ENCODE measurements around the gene TMEM147.

TMEM147 gene

DNA sequence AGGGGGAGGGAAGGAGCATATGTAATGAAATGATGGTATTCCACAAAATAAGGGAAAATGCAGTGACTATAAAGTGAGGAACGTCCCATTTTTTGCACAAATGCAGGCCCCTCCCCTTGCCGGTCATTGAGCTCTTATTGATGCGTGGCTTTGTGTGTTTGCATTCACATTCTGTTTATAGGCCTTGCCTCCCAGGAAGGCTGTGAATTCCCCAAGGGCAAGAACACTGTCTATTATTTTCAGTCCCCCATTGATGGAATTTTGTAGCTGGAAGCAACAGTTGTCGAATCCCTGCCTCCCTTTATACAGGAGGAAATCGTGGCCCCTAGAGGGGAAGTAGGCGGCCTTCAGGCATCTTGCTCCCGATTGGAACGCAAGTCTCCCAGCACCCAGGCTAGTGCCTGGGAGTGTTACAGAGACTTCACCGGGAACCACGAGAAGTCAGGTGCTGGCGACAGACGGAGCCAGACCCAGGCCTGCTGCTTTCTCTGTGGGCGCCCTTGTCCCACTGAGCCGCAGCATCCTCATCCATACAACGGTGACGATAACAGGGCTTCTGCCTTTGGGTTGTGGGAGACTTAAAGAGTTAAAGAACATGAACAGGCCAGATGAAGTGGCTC lies 24.2 kb upstream of the TMEM147 start:
- no peak for DNase-seq

DNA sequence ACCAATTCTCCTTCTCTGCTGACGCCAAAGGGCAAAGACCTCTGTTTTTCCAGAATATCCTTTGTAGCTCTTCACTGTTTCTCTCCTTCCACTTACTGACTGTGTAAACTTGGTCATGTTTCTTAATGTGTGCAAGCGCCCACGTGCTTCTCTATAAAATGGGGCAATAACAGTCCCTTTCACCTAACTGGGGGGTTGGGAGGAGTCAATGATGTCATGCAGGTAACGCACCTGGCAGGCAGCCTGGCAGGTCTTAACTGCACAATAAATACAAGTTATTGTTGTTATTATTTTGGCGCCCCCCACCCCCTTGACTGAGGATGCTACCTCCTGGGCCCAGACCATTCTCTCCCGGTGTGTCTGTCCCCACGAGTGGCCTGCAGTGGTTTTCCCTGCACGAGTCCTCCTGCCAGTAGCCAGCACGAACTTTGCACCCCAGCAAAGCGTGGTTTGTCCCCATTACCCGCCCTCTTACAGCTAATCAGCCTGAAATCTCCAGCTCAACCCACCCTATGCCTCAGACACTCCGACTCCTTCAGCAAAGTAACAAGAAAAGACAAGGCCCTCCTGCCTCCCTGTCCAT lies 22.6 kb upstream of the TMEM147 start:
- DNase-seq, result no peak

DNA sequence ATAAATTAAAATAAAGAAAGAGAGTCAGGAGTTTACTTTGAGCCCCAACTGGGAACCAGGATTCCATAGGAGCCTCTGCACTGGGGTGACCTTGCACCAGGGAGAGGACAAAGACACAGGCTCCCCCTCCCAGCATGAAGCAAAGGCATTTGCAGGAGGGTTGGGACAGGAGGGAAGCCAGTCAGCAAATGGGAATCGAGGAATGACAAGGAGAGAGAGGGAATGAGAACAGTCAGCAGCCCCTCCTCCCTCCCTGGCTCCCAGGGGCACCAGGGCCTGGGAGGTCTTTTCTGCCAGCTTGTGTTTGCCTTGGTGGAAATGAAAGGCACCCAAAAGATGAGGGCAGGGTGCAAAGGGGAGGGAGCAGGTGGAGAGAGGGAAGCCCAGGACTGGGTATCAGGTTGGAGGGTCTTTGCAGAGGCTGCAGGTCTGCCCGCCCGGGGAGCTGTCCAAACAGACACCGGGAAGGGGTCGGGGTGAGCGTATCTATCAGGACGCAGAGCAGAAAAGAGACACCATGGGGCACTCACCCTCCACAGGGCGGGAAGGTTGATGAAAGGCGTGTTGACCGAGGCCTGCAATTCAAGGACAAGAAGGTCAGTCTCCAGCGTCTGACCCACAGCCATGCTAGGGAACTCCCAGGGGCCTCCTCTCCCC lies 21.1 kb upstream of the TMEM147 start:
- DNase-seq, result no peak

DNA sequence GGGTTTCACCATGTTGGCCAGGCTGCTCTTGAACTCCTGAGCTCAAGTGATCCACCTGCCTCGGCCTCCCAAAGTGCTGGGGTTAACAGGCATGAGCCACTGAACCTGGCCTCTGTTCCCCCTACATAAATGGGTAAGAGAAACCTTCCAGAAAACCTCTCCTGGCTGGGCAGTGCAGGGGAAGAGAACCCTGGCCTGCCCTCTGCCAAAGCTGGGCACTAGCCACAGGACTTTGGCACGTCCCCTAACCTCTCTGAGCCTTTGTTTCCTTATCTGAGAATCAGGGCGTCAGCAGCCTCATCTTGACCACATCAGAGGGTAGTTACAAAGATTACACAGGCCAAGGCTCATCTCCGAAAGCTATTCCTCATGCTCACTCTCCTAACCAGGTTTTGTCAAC lies 19.6 kb upstream of the TMEM147 start:
- DNase-seq, result no peak

DNA sequence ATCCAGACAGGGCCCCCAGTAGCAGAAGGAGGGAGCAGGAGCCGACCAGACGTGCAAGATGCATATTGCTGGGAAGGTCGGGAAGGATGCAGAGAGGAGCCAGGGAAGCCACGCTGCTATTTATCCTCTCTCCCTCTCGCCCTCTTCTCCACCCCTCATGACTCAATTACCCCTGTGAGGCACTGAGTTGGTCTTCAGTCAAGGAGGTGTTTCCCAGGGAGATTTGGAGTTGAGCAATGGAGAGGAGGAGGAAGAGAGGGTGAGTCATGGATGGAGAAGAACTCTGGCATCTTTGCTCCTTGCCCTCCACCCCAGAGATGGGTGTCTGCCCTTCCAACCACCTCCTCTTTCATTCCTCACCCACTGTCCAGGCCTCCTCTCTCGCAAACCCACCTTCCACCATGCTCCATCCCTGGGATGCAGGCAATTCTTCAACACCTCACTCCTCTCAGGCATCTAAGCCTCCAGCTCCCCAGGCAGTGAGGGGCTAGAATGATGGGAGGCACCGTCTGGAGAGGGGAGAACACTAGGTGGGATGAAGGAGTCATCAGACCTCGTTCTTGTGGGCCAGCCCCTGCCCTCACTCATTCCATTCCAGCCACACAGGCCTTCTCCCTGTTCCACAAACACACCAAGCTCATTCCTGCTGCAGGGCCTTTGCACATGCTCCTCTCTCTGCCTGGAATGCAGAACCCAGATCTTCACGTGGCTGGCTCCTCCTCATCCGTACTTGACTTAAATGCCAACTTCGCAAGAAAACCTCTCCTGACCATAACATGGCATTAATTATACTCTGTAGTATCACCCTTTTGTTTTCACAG lies 17.0 kb upstream of the TMEM147 start, which contains the start of gene SBSN:
Gene SBSN (minus strand): TSS at position 94 of the 821 bp plus-strand sequence. CDS start 30 bp downstream, at position 64.
- DNase-seq, result no peak

DNA sequence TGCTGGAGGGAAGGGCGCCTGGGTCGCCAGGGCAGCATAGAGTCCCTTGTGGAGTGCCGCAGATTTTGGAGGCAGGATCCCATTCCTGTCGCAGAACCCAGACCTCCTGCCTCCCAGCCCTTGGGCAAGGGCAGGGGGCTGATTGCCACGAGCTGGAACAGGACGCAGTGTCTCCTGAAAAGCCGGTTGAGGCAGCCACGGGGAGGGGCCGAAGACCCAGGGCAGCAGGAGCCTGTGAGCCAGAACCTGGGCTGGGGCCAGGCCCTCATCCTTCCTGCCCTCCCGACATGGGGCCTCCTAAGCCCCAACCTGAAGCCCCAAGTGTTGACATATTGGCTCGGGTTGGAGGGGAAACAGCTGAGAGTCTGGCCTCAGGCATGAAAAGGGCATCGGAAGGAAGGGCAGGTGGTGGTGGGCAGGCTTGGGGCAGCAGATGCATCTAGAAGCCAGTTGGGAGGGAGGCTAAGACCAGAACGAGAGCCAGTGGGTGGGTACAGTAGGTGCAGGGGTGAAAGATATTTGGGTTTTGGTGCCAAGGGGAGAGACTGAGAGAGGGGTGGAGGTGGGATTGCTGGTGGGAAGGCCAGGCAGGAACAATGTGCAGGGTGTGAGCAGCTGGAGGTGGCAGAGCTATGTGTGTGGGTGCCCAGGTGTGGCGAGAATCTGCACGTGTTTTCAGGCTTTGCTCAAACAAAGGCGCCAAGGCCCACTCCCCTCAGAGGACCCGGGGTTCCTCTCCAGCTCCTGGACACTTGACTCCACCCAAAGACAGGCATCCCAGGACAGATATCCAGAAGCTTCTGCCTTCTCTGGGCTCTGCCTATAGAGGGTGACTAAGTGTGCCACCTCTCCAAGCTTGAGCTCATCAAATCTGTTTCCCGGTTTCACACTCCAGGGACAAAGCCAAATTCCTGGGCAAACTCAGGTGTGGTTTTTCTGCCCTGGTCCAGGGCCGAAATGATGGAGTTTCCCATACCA lies 15.9 kb upstream of the TMEM147 start:
- no peak for DNase-seq

DNA sequence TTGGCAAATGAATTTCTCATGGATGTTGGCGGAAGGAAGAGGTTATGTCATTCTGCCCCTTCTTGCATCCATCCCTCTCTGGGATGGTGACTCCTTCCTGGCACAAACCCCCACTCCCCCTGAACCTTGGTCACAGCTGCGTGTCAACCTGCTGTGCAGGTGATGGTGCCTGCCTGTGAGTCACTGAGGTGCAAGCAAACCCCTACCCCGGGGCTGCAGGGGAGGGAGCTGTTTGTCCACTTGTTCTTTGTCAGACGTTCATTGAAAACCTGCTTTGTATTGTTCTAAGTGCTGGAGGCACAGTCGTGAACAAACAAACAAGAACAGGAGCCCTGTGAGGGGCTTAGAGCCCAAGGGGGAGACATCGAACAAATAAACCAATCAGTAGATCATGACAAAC lies 14.1 kb upstream of the TMEM147 start:
- DNase-seq, result no peak

DNA sequence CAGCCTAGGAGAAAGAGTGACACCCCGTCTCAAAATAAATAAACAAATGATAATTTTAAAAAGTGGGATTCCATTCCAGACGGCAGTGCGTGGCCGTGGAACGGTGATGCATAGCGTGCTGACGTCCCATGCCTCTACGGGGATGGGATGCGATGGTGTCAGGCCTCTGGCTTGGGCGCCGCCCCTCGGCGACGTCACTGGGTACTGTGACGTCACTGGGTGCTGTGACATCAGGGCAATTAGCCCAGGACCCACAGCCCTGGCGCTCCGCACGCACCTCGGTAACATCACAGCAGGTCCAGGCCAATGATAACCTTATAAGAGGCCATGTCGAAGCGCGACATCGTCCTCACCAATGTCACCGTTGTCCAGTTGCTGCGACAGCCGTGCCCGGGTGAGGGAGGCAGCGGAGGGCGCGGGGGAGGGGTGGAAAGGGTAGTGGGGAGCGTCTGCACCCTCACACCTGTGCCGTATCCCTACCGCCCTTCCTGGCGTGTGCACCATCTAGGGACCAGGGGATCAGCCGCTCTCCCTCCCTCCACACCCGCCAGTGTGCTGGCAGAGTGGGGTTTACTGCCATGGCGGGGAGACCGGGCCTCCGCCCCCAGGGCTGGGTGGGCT lies 12.1 kb upstream of the TMEM147 start, which contains the start of gene GAPDHS:
Gene GAPDHS (plus strand): TSS at position 256 of the 621 bp plus-strand sequence. CDS start 72 bp downstream, at position 328.
- DNase-seq, result no peak

DNA sequence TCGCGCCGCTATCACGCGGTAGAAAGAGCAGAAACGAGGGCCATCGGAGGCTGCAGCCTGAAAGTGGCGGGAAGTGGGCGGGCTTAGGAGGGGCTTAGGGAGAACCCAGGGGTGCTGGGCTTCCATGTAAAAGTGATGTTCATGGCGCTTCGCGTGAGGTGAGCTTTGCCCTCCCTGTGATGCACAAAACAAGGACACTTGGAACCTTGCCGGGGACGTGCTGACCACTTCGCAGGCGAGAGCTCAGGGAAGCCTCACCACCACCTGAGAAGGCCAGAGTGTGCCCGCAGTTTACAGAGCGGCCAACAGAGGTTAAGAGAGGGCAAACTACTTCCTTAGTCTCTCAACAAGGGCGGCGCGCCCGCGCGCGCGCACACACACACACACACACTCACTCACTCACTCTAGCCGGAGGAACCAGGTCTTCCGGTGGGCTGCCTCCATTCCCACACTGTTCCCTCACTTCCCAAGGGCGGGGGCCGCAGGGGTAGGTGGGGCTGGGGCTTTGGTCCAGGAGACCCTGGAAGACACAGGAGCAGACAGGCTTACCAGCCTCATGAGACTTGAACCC lies 11.5 kb upstream of the TMEM147 start:
- no peak for DNase-seq

DNA sequence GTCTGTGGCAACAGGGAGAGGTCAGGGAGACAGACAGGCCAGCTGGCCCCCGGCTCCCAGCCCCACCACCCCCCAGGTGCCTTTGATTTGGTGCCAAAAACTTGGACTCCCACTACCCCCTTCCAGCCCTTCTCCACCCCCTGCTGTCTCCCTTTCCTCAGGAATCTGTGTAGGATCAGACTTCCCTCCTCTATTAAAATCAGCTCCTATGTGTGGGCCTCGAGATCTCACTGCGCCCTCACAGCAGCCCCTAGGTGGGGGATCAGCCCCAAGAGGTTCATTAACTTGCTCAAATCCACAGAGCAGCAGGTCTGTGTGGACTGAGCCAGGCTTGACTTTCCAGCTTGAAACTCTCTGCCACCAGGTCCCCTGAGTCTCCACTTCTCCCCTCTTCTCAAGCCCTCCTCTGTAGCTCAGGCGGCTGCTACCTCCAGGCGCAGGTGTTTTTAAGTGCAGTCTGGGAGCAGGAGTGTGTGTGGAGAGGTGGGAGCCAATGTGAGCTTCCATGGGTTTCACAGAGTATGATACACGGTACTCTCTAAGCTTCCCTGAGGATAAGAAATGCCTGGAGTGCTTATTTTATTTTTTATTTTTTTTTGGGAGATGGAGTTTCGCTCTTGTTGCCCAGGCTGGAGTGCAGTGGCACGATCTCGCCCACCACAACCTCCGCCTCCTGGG lies 10.5 kb upstream of the TMEM147 start:
- DNase-seq, result no peak

DNA sequence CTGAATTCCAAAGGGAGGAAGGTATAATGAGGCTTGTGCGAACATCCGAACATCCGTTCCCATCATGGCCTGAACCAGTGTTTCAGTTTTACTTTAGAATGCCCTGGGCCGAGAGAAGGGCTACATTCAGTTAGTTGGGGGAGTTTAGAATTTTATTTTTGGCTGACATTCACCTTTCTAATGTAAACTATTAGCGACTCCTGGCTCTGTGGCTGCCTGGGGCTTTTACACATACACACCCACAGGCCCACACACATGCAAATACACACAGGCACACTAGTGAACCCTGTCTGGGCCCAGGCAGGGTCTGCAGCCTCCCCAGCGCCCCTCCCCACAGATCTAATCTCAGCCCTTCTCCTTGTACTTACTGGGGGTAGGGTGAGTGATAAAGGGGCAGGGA lies 6.1 kb upstream of the TMEM147 start:
- DNase-seq, result no peak

DNA sequence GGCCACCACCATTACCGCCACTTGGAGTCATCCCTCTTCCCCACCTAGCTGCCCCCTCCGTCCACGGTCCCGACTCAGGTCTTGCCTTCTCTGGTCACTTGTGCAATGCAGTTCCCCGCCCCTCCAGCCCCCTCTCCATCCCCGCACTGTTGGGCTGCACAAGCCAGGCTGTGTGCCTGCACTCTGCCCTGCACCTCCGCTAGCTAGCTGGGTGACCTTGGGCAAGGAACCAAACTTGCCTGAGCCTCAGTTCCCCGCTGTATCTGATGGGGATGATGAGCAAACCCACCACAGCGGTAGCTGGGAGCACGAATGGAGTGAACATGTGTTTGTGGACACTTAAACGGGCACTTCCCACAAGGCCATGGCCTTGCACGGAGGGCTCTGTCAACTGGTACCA lies 5.6 kb upstream of the TMEM147 start:
- DNase-seq, result no peak

DNA sequence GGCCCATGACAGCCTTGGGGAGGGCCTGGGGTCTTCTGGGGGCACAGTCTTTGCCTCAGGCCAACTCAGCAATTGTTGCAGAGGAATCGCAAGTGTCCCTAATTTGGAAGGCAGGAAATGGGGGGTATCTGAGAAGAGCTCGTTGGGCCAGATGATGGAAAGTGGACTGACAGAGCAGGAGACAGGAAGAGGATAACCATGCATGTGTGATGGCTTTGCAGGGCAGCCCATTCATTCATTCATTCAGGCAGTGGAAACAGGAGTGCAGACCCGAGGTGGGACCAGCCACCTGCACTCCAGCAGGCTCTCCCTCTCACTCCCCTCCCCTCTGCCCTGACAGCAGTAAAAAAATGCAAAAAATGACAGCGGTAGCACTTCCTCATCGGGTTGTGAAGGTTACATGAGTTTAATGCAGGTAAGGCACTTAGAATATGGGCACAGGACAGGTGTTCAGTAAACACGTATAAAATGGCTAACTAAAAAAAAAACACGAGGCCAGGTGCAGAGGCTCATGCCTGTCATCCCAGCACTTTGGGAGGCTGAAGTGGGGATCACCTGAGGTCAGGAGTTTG lies 5.0 kb upstream of the TMEM147 start:
- DNase-seq, result no peak

DNA sequence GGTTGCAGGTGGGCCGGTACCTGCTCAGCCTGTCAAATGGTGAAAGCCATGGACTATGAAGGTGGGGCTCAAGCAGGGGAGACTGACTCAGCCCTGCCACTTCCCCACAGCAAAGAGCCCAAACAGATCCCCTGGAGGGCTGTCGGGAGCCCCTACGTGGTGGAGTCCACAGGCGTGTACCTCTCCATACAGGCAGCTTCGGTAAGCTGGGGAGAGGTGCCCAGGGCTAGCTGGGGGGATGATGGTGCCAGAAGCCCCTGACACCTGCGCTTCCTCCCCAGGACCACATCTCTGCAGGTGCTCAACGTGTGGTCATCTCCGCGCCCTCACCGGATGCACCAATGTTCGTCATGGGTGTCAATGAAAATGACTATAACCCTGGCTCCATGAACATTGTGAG lies 3.2 kb upstream of the TMEM147 start:
- DNase-seq, result no peak

DNA sequence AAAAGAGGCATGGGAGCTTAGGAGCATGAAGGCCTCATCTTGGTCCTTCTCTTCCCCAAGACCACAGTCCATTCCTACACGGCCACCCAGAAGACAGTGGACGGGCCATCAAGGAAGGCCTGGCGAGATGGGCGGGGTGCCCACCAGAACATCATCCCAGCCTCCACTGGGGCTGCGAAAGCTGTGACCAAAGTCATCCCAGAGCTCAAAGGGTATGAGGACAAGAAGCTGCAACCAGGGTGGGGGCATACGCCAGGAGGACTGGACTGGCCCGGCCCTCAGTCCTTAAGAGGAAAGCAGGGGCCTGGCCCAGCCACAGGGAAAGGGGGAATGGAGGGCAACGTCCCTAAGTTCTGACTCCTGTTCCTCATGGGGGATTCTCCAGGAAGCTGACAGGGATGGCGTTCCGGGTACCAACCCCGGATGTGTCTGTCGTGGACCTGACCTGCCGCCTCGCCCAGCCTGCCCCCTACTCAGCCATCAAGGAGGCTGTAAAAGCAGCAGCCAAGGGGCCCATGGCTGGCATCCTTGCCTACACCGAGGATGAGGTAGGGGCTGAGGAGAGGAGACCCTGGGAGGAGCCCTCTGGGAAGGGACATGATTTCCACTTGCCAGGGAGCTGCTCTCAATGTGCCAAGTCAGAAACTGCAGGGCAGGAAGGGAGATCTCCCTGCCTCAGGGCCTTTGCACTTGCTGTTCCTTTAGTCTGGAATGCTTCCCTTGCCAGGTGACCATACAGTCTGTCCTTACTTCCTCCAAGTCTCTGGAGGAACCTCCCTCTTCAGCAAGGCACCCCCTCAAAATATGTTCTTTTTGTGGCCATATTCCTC lies 1.9 kb upstream of the TMEM147 start:
- no peak for DNase-seq

DNA sequence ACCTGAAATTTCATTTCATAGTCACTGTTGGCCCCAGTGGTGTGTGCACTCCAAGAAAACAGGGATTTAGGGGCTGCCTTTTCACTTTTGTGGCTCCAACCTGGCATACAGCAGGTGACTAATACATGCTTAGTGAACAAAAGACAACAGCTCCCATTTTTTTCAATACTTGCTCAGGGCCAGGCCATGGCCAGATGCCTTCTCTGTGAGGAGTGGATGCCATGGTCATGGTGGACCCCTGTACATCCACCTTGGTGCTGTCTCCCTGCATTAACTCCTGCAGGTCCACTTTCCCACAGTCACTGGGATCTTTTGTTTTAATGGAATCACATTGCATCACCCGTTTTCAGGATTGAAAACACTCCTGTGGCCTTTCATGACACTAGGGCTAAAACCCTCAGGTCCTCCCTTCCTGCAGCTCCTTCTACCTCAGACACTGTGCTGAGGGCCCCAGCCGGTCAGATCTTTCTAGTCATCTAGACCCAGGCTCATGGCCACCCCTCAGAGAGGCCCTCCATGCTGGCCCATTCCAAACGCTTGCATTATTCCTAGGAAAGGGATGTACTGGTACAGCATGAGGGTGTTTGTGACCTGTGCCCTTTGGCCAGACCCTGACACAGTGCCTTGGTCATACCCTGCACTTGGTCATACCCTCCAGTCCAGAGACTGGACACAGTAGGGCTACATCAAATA lies 1.2 kb upstream of the TMEM147 start:
- no peak for DNase-seq

DNA sequence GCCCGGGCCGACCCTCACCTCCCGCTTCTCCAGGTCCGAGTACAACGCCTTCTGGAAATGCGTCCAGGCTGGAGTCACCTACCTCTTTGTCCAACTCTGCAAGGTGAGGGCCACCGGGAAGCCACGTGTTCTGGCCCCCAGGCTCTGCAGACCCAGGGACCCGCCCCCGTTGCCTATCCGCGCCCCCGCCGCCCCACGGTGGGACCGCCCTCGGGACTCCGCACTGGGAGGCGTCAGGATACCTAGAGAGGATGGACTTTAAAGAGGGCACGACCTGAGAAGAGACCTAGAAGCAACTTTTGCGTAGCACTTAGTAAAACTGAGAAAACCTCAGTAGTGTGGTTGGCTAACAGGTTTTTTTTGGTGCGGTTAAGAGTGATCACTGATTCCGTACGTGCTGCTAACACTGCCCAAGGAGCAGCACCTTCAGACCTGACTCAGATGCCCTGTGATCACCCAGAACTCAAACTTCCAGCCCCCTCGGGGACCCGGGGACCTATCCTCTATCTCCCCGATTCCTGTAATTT lies 492 bp downstream of the TMEM147 start:
- no peak for DNase-seq

DNA sequence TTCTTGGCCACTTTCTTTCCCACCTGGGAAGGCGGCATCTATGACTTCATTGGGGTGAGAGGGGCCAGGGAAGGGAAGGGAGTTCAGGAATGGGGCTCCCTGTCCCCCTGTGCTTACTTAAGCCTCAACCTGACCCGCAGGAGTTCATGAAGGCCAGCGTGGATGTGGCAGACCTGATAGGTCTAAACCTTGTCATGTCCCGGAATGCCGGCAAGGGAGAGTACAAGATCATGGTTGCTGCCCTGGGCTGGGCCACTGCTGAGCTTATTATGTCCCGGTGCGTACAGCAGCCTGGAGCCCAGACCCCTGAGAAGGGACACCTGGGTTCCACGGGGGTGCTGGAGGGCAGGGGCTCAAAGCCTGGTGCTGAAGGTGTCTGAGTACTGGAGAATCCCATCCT lies 1.1 kb downstream of the TMEM147 start:
- DNase-seq, result no peak
